HCT116 (cell line): ENCODE data around the gene NFIC. TPM values are rescaled to one million over a fixed set of nuclear protein-coding genes. Genes with fewer than 3 reads are reported as not detected.

Source experiments
- ATAC-seq: fragments of 200-7000 bp; cut with Tn5 transposase; 2 replicates; pipeline ENCODE4 v1.9.1; 2020; ENCODE audit warnings: mild to moderate bottlenecking, moderate library complexity
- BruUV-seq: library from RNA; stranded (reverse); fragments of 400-500 nt; replicated peaks from 2 replicates; lab custom pipeline; 2021; lab: Mats Ljungman, UMichigan
- CTCF ChIA-PET: fragments of 300-600 bp; sonication (Branson Sonifier 250); formaldehyde crosslinking; loops from one replicate; lab custom pipeline; 2021; ENCODE audit warnings: antibody characterized with exemption; lab: Charles Lee
- POLR2A ChIA-PET: fragments of 300-600, 350-600 bp; sonication (Branson Sonifier 250); formaldehyde crosslinking; loops from one replicate; lab custom pipeline; 2021; ENCODE audit warnings: antibody characterized with exemption; lab: Charles Lee
- RAD21 ChIA-PET, 2 experiments: fragments of 300-600 bp; sonication (Branson Sonifier 250); formaldehyde crosslinking; loops; one replicate each; lab custom pipeline; 2023; ENCODE audit warnings: low total read pairs in 2 of 2; ENCODE audit not compliant: uncharacterized antibody in 2 of 2, unreplicated experiment in 2 of 2, low non-redundant PET in 1 of 2; lab: Charles Lee
- DNase-seq: peaks from one replicate; pipeline ENCODE4 v3.0.0-alpha.2; 2010; ENCODE audit warnings: low read depth, low spot score
- H2AFZ ChIP-seq: fragments of 200-600 bp; shearing (Covaris generic), sonication (generic); 2 replicates; pipeline ENCODE4 v1.6.1; 2017; ENCODE audit warnings: low read depth, mixed run types, mixed read lengths, antibody characterized with exemption, low read length; ENCODE audit not compliant: poor library complexity, severe bottlenecking
- H3K27ac ChIP-seq: 2 replicates; pipeline ENCODE4 v1.5.1; 2012; ENCODE audit warnings: low read depth, low read length
- H3K27me3 ChIP-seq: fragments of 200-600 bp; sonication (generic); 2 replicates; pipeline ENCODE4 v1.6.1; 2016; ENCODE audit warnings: mixed run types, low read length, mixed read lengths; ENCODE audit not compliant: insufficient read depth
- H3K36me3 ChIP-seq, 2 experiments: fragments of 200-500 bp in 1 of 2; fragments of 200-600 bp in 1 of 2; sonication (Bioruptor generic) in 1 of 2; sonication (generic) in 1 of 2; 2 replicates each; pipeline versions ENCODE4 v1.5.1 to v1.6.1; 2014 to 2016; ENCODE audit warnings: low read length in 2 of 2, inconsistent platforms in 1 of 2, mixed read lengths in 1 of 2, mixed run types in 1 of 2; ENCODE audit not compliant: insufficient read depth in 2 of 2, control insufficient read depth in 1 of 2
- H3K4me1 ChIP-seq, 2 experiments: fragments of 200-600 bp in 1 of 2; sonication (generic) in 1 of 2; 2 replicates each; pipeline versions ENCODE4 v1.5.1 to v1.6.1; 2012 to 2017; ENCODE audit warnings: low read length in 2 of 2, inconsistent platforms in 1 of 2, mild to moderate bottlenecking in 1 of 2, mixed read lengths in 1 of 2, mixed run types in 1 of 2, moderate library complexity in 1 of 2; ENCODE audit not compliant: insufficient read depth in 2 of 2, control insufficient read depth in 1 of 2
- H3K4me2 ChIP-seq: fragments of 200-600 bp; sonication (generic); 2 replicates; pipeline ENCODE4 v1.6.1; 2017; ENCODE audit warnings: mixed run types, low read length, mixed read lengths
- H3K4me3 ChIP-seq, 2 experiments: fragments of 200-600 bp in 1 of 2; sonication (generic) in 1 of 2; replicated peaks in 1 of 2; 2 replicates each; pipeline ENCODE4 v1.5.1; 2011 to 2016; ENCODE audit warnings: low read length in 2 of 2, control low read depth in 1 of 2, low read depth in 1 of 2, mild to moderate bottlenecking in 1 of 2, mixed read lengths in 1 of 2, mixed run types in 1 of 2
- H3K79me2 ChIP-seq: fragments of 200-600 bp; sonication (generic); 2 replicates; pipeline ENCODE4 v1.6.1; 2017; ENCODE audit warnings: mild to moderate bottlenecking, mixed run types, low read length, moderate library complexity, mixed read lengths; ENCODE audit not compliant: insufficient read depth
- H3K9ac ChIP-seq: fragments of 200-600 bp; sonication (generic); 2 replicates; pipeline ENCODE4 v1.6.1; 2016; ENCODE audit warnings: low read length, mixed read lengths
- H3K9me2 ChIP-seq: fragments of 200-600 bp; sonication (generic), shearing (Covaris generic); 2 replicates; pipeline ENCODE4 v1.6.1; 2017; ENCODE audit warnings: mixed run types, mild to moderate bottlenecking, moderate library complexity; ENCODE audit not compliant: insufficient read depth
- H3K9me3 ChIP-seq, 2 experiments: fragments of 200-500 bp in 1 of 2; fragments of 200-600 bp in 1 of 2; sonication (Bioruptor generic) in 1 of 2; sonication (generic) in 1 of 2; 2 replicates each; pipeline ENCODE4 v1.6.1; 2014 to 2017; ENCODE audit warnings: low read length in 2 of 2, mixed read lengths in 2 of 2, inconsistent platforms in 1 of 2, low read depth in 1 of 2, mild to moderate bottlenecking in 1 of 2, mixed run types in 1 of 2, moderate library complexity in 1 of 2; ENCODE audit not compliant: control insufficient read depth in 1 of 2, insufficient read depth in 1 of 2
- H4K20me1 ChIP-seq: fragments of 200-600 bp; sonication (generic), shearing (Covaris generic); 2 replicates; pipeline ENCODE4 v1.6.1; 2017; ENCODE audit warnings: mixed run types, mild to moderate bottlenecking, moderate library complexity; ENCODE audit not compliant: insufficient read depth
- CBX3 ChIP-seq: IDR thresholded peaks from 2 replicates; pipeline ENCODE4 v1.6.1; 2012; ENCODE audit warnings: low read depth
- CTCF ChIP-seq, 3 experiments: fragments of 200-600 bp in 1 of 3; sonication (generic) in 1 of 3; IDR thresholded peaks in 2 of 3; conservative IDR thresholded peaks in 1 of 3; 2 replicates each; pipeline ENCODE4 v1.5.1; 2012 to 2017; ENCODE audit warnings: low read depth in 2 of 3, low read length in 2 of 3, antibody characterized with exemption in 1 of 3, borderline replicate concordance in 1 of 3, control low read depth in 1 of 3, mild to moderate bottlenecking in 1 of 3, mixed read lengths in 1 of 3, mixed run types in 1 of 3, moderate library complexity in 1 of 3; ENCODE audit not compliant: insufficient read depth in 1 of 3
- EZH2 ChIP-seq: fragments of 200-600 bp; sonication (generic); IDR thresholded peaks from 2 replicates; pipeline ENCODE4 v1.6.1; 2017; ENCODE audit warnings: antibody characterized with exemption, mixed run types
- EZH2phosphoT487 ChIP-seq: fragments of 200-600 bp; IDR thresholded peaks from 2 replicates; pipeline ENCODE4 v1.6.1; 2018; ENCODE audit warnings: antibody characterized with exemption, borderline replicate concordance
- RAD21 ChIP-seq: IDR thresholded peaks from 2 replicates; pipeline ENCODE4 v1.6.1; 2012; ENCODE audit warnings: low read depth, mild to moderate bottlenecking
- REST ChIP-seq: IDR thresholded peaks from 2 replicates; pipeline ENCODE4 v1.6.1; 2012; ENCODE audit warnings: low read depth
- TCF7L2 ChIP-seq: IDR thresholded peaks from 2 replicates; pipeline ENCODE4 v1.7.0; 2011; ENCODE audit warnings: borderline replicate concordance, inconsistent platforms; ENCODE audit not compliant: insufficient read depth, insufficient read length; ENCODE audit errors: extremely low read depth
- ZFX ChIP-seq: fragments of 450-650 bp; IDR thresholded peaks from 2 replicates; pipeline ENCODE4 v1.6.1; 2017
- intact Hi-C: fragments of 100-400 bp; cut with micrococcal nuclease; formaldehyde crosslinking; loops from 2 replicates; pipeline ENCODE4 v1.10.0; 2022
- total RNA-seq: library from RNA; stranded (reverse); gene quantifications from one replicate; pipeline ENCODE4 v1.2.1, GENCODE V29; 2021; ENCODE audit not compliant: unreplicated experiment
- TF ChIP-seq, protein P1 (sequence below): IDR thresholded peaks from 2 replicates; pipeline ENCODE4 v1.6.1; 2012

Gene NFIC
- total RNA-seq, 1 experiment from 2014 or later, result 116 TPM

DNA sequence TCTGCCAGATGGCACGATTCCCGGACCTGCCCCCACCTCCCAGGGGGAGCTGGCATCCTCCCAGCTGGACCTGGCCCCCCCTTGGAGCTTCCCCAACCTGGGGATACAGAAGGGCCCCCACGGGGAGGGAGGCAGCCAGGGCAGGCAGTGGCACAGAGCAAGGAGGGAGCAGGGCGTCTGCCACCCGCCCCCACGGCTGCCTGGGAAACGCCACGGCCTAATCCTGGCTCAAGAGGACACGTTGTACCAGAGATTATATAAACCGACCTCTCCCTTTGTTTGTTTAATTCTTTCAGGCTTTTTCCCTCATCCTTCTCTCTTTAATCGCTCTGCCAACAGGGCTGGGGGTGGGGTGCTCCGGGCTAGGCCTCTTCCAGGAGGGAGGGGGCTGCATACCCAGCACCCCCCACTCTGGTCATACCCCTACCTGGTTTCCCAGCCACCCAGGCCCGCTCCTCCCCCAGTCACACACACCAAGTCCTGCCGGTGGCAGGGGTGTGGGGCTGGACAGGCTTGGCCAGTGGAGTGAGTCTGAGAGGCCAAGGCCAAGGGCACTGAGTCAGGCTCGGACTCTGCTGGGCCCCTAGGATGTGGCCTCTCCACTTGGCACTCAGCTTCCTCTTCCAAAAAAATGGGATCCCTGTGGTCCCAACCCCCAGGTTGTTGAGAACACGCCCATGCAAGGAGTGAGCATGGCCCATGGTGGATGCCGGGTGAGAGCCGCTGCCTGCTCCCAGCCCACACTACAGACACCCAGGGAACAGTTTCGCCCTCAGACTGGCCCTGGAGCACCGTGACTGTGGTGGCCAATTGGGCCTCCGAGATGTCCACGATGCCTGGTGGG lies 29.5 kb upstream of the NFIC start:
- ATAC-seq, result no peak
- intact Hi-C loops, result no loop called here
- TF ChIP-seq EZH2phosphoT487 (no peak), RAD21 (no peak)
- H3K4me3 ChIP-seq, result no peak overlapping the region
- DNase-seq, result no peak
- peaks cover 14 to 20% of the 10 kb centered on the region in 2 experiments for H3K4me1 ChIP-seq
- H3K9ac ChIP-seq, result no peak overlapping the region
- ChIA-PET POLR2A (interaction anchor here (1.1 kb wide), 1 partner anchor 9 kb away, joined by 3 read pairs; no protein-coding TSS in a partner anchor), RAD21 (no interaction called here), CTCF (interaction anchor here (1.8 kb wide), 1 partner anchor 92 kb away, joined by 4 read pairs; no protein-coding TSS in a partner anchor)
- peak overlapping the region; percentile 25 for H3K4me2 ChIP-seq
- H2AFZ ChIP-seq, result no peak overlapping the region
- H3K9me2 ChIP-seq, result no peaks in the 10 kb centered on the region
- no TSS peak for BruUV-seq
- no peaks in the 10 kb centered on the region for H4K20me1 ChIP-seq
- H3K36me3 ChIP-seq, result no peaks in the 10 kb centered on the region
- peaks cover 14% of the 10 kb centered on the region; the same call in 1 of the 2 replicates for H3K27me3 ChIP-seq
- no peak overlapping the region for H3K27ac ChIP-seq
- no peaks in the 10 kb centered on the region for H3K79me2 ChIP-seq
- no peaks in the 10 kb centered on the region for H3K9me3 ChIP-seq

DNA sequence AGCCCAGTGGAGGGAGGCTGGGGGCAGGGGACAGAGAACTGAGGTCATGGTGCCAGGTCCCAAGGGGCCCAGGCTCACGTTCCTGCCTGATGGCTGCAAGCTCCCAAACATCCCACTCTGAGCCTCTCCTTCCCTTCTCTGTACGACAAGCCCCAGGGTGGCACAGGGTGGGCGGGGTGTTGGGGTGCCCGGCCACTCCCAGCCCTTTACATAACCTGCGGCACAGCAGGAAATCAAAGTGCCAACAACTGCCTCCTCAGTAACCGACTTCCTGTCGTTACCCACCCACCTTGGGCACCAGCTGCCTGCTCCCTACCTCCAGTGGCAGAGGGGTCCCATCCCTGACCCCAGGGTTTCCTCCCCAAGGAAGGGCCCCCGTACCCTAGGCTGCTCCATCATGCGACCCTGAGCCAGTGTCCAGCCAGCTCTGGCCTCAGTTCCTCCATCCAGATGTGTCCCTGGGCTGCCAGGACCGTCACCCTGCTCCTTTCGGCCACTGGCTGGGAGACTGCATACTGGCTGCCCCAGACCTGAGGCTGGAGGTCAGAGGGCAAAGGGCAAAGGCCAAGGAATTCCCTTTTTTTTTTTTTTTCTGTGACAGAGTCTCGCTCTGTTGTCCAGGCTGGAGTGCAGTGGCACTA lies 27.7 kb upstream of the NFIC start:
- POLR2A ChIA-PET, result no interaction called here
- Histone ChIP-seq H3K27me3 (peaks cover 5% of the 10 kb centered on the region; the same call in 1 of the 2 replicates), H3K4me2 (no peak overlapping the region), H3K79me2 (no peaks in the 10 kb centered on the region), H4K20me1 (no peaks in the 10 kb centered on the region), H2AFZ (no peak overlapping the region), H3K4me3 (no peak overlapping the region), H3K9ac (no peak overlapping the region), H3K4me1 (peaks cover 18 to 23% of the 10 kb centered on the region in 2 experiments), H3K27ac (no peak overlapping the region), H3K9me2 (no peaks in the 10 kb centered on the region), H3K36me3 (no peaks in the 10 kb centered on the region), H3K9me3 (no peaks in the 10 kb centered on the region)
- RAD21 ChIA-PET, result no interaction called here
- BruUV-seq, result no TSS peak
- CTCF ChIA-PET, result no interaction called here
- intact Hi-C loops, result no loop called here
- no peak for DNase-seq
- ATAC-seq, result no peak
- no peak for TF ChIP-seq CTCF (IDR thresholded peaks at IDR 0.05 in 2 of 3, conservative IDR thresholded peaks at IDR 0.05 in 1 of 3; ENCODE audit: borderline replicate concordance in 1 of 3, insufficient read depth in 1 of 3, low read depth in 2 of 3, low read length in 2 of 3)
- TF ChIP-seq ZFX, result no peak
- no peak for TF ChIP-seq CBX3
- no peak for TF ChIP-seq TCF7L2
- TF ChIP-seq RAD21, result no peak
- TF ChIP-seq REST, result no peak
- no peak for TF ChIP-seq EZH2
- TF ChIP-seq, protein P1, sequence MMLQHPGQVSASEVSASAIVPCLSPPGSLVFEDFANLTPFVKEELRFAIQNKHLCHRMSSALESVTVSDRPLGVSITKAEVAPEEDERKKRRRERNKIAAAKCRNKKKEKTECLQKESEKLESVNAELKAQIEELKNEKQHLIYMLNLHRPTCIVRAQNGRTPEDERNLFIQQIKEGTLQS, result no peak
